ENCODE results near the gene PUM1.

DNA sequence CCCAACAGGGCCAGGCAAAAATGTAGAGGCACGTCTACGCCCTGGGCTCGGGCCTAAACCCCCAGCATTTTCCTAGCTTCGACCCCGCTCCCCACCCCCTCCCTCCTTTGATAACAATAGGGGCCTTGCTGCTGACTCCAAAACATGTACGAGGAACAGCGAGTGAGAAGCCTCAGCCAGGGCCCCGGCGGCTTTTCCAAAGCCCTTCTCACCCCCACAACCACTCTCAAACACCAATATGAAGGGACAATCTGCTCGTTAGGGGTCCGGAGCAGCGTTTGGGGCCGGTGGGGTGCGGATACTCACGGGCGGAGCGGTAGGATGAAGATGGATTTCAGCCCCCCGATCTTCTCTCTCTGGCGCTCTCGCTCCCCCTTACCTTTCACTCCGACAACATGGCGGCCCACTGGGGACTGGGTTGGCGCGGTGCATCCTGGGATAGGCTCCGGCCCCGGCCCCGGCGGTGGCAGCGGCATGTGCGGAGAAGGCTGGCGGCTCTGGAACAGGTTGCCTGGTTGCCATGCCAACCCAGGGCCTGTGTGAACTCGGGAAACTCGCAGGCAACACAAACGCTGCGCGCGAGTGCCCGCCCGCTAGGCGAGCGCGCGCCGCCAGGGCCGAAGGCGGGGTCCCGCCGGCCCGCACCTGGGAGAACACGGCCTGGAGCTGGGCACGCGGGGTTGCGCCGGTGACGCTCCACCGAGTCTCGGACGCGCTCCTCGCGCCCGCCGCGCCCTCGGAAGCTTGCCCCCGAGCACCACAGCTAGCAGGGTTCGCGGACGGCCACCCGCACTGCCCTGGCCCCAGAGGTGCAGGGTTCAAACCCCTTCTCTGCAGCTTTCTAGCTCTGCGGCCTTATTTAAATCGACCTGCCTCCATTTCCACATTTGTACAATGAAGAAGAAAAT is at the start of gene PUM1:
- TF ChIP-seq, protein P1, sequence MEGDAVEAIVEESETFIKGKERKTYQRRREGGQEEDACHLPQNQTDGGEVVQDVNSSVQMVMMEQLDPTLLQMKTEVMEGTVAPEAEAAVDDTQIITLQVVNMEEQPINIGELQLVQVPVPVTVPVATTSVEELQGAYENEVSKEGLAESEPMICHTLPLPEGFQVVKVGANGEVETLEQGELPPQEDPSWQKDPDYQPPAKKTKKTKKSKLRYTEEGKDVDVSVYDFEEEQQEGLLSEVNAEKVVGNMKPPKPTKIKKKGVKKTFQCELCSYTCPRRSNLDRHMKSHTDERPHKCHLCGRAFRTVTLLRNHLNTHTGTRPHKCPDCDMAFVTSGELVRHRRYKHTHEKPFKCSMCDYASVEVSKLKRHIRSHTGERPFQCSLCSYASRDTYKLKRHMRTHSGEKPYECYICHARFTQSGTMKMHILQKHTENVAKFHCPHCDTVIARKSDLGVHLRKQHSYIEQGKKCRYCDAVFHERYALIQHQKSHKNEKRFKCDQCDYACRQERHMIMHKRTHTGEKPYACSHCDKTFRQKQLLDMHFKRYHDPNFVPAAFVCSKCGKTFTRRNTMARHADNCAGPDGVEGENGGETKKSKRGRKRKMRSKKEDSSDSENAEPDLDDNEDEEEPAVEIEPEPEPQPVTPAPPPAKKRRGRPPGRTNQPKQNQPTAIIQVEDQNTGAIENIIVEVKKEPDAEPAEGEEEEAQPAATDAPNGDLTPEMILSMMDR (IDR thresholded peaks at IDR 0.05) = no peak
- TF ChIP-seq POLR2A (IDR thresholded peaks at IDR 0.05) = peak in 1 of 2 donors; percentile 62

All from lower leg skin (tissue), 3 donors.